ENCODE results near the gene SH3BP5L. TPM values are rescaled to one million over a fixed set of nuclear protein-coding genes. Genes with fewer than 3 reads are reported as not detected.

SH3BP5L gene
- total and polyA plus RNA-seq, 2 donors (not counting 1 experiment from before 2014, with no cell fraction given) = 17.5 to 19.8 TPM

DNA sequence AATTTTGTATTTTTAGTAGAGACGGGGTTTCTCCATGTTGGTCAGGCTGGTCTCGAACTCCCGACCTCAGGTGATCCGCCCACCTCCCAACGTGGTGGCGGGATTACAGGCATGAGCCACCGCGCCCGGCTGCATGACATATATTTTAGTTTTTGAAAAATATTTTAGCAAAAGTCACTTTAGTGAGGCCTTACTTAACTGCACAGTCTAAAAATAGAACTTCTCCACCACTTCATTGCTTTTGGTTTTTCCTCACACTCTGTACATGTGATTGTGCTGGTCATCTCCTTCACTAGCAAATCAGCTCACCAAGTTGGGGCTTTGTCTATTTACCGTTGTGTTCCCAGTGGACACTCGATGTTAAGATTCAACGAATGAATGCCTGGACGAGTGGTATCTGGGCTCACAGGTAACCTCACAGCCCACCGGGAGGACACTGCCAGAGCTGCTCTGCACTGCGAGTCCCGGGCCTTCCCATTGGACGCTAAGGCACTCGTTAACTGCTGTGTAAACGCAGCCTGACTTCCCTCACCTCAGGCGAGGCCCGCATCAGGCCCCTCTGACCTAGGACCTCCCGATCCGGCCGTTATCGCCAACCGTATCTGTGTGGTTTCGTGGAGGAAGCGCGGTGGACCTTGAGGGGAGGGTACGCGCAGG is 47.2 kb upstream of the SH3BP5L start:
- Histone ChIP-seq H2AFZ (ENCODE audit: low read length) (peak overlapping the region; percentile 42), H3K36me3 (ENCODE audit: control insufficient read depth, insufficient read depth, low read length) (no peaks in the 10 kb centered on the region), H3K27ac (ENCODE audit: insufficient read depth, low read length) (peak overlapping the region; percentile 86), H3K9me3 (ENCODE audit: control insufficient read depth, insufficient read depth, low read depth, low read length) (no peaks in the 10 kb centered on the region), H3K27me3 (ENCODE audit: control insufficient read depth, insufficient read depth, low read length) (no peaks in the 10 kb centered on the region), H3K4me2 (ENCODE audit: extremely low read depth, insufficient read depth, low read length) (peak overlapping the region; percentile 42), H3K79me2 (ENCODE audit: control insufficient read depth, insufficient read depth, low read length) (no peaks in the 10 kb centered on the region), H3K4me1 (ENCODE audit: control insufficient read depth, extremely low read depth, insufficient read depth, low read length) (no peaks in the 10 kb centered on the region), H3K9ac (ENCODE audit: insufficient read depth, low read length) (peak overlapping the region; percentile 68), H4K20me1 (ENCODE audit: control insufficient read depth, extremely low read depth, insufficient read depth, low read length) (no peaks in the 10 kb centered on the region), H3K4me3 (replicated peaks in 1 of 4; ENCODE audit: control extremely low read depth in 1 of 4, insufficient read depth in 1 of 4, low read depth in 3 of 4, low read length in 4 of 4) (peak overlapping the region; percentile 45 to 86 (median 70))
- no peak for TF ChIP-seq CTCF (conservative IDR thresholded peaks at IDR 0.05 in 1 of 2, IDR thresholded peaks at IDR 0.05 in 1 of 2; ENCODE audit: low read depth in 1 of 2, low read length in 2 of 2)
- TF ChIP-seq EZH2 (IDR thresholded peaks at IDR 0.05; ENCODE audit: low read length, missing control alignments) = no peak
- DNase-seq (ENCODE audit: low read depth in 2 of 2) = peak; percentile 65 to 76

DNA sequence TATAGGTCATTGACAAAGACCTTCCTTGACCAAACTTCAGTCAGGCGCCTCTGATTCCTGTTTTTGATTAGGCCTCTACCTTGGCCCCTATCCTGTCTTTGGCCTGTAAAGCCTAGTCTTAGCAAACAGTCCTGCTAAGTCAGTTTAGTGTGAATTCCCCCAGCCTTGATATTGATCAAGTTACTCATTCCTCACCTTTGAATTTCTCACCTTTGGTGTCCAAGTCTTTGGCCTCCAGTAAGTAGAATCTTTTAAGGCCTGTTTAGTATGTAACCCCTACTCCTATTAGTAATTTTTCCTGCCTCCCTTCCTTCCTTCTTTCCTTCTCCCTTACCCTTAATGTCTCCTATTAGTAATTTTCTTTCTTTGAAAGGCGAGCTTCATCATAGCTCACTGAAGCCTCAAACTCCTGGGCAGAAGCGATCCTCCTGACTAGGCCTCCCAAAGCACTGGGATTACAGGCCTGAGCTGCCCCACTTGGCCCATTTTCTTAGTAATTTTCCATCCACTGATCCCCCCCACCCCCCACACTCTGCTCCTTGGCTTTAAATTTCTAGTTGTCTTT is 46.2 kb upstream of the SH3BP5L start:
- H3K27me3 ChIP-seq (ENCODE audit: control insufficient read depth, insufficient read depth, low read length) = no peaks in the 10 kb centered on the region
- no peak for DNase-seq (ENCODE audit: low read depth in 2 of 2)
- no peak overlapping the region for H3K9ac ChIP-seq (ENCODE audit: insufficient read depth, low read length)
- no peaks in the 10 kb centered on the region for H3K4me1 ChIP-seq (ENCODE audit: control insufficient read depth, extremely low read depth, insufficient read depth, low read length)
- peak overlapping the region in 2 of 4 experiments; percentile 48 to 86 for H3K4me3 ChIP-seq (replicated peaks in 1 of 4; ENCODE audit: control extremely low read depth in 1 of 4, insufficient read depth in 1 of 4, low read depth in 3 of 4, low read length in 4 of 4)
- H4K20me1 ChIP-seq (ENCODE audit: control insufficient read depth, extremely low read depth, insufficient read depth, low read length) = no peaks in the 10 kb centered on the region
- H3K9me3 ChIP-seq (ENCODE audit: control insufficient read depth, insufficient read depth, low read depth, low read length) = no peaks in the 10 kb centered on the region
- H3K27ac ChIP-seq (ENCODE audit: insufficient read depth, low read length) = no peak overlapping the region
- no peaks in the 10 kb centered on the region for H3K36me3 ChIP-seq (ENCODE audit: control insufficient read depth, insufficient read depth, low read length)
- TF ChIP-seq EZH2 (IDR thresholded peaks at IDR 0.05; ENCODE audit: low read length, missing control alignments) (no peak), CTCF (conservative IDR thresholded peaks at IDR 0.05 in 1 of 2, IDR thresholded peaks at IDR 0.05 in 1 of 2; ENCODE audit: low read depth in 1 of 2, low read length in 2 of 2) (no peak)
- H3K4me2 ChIP-seq (ENCODE audit: extremely low read depth, insufficient read depth, low read length) = no peak overlapping the region
- no peaks in the 10 kb centered on the region for H3K79me2 ChIP-seq (ENCODE audit: control insufficient read depth, insufficient read depth, low read length)
- H2AFZ ChIP-seq (ENCODE audit: low read length) = no peak overlapping the region

GRCh38 chr1:248862998-248863881 is 37.5 kb upstream of the SH3BP5L start:
- DNase-seq (ENCODE audit: low read depth in 2 of 2) = peak; percentile 58 to 73

More at GRCh38 chr1:248862998-248863881, 37.5 kb upstream of the SH3BP5L start:
- Histone ChIP-seq H2AFZ (ENCODE audit: low read length) (peak overlapping the region; percentile 58), H3K4me3 (replicated peaks in 1 of 4; ENCODE audit: control extremely low read depth in 1 of 4, insufficient read depth in 1 of 4, low read depth in 3 of 4, low read length in 4 of 4) (peak overlapping the region; percentile 15 to 66 (median 48)), H3K9ac (ENCODE audit: insufficient read depth, low read length) (no peak overlapping the region), H3K36me3 (ENCODE audit: control insufficient read depth, insufficient read depth, low read length) (no peaks in the 10 kb centered on the region), H3K27me3 (ENCODE audit: control insufficient read depth, insufficient read depth, low read length) (no peaks in the 10 kb centered on the region), H3K79me2 (ENCODE audit: control insufficient read depth, insufficient read depth, low read length) (peaks cover 3% of the 10 kb centered on the region), H3K9me3 (ENCODE audit: control insufficient read depth, insufficient read depth, low read depth, low read length) (no peaks in the 10 kb centered on the region), H4K20me1 (ENCODE audit: control insufficient read depth, extremely low read depth, insufficient read depth, low read length) (no peaks in the 10 kb centered on the region), H3K4me1 (ENCODE audit: control insufficient read depth, extremely low read depth, insufficient read depth, low read length) (peaks cover 3% of the 10 kb centered on the region), H3K4me2 (ENCODE audit: extremely low read depth, insufficient read depth, low read length) (peak overlapping the region; percentile 73), H3K27ac (ENCODE audit: insufficient read depth, low read length) (no peak overlapping the region)
- TF ChIP-seq CTCF (conservative IDR thresholded peaks at IDR 0.05 in 1 of 2, IDR thresholded peaks at IDR 0.05 in 1 of 2; ENCODE audit: low read depth in 1 of 2, low read length in 2 of 2) (no peak), EZH2 (IDR thresholded peaks at IDR 0.05; ENCODE audit: low read length, missing control alignments) (no peak)

Data from fibroblast of lung (primary cell).